CD4-positive, alpha-beta T cell (primary cell): ENCODE results near the gene SCN7A. TPM values are rescaled to one million over a fixed set of nuclear protein-coding genes. Genes with fewer than 3 reads are reported as not detected.

Experiments
- ATAC-seq: fragments of 200-7000 bp; cut with Tn5 transposase; one replicate; pipeline ENCODE4 v1.10.0; 2022; ENCODE audit warnings: mild to moderate bottlenecking; ENCODE audit not compliant: poor library complexity
- CTCF ChIA-PET: fragments of 350-600 bp; sonication (Branson Sonifier 250); formaldehyde crosslinking; loops from one replicate; lab custom pipeline; 2021; ENCODE audit warnings: antibody characterized with exemption, inconsistent platforms; lab: Charles Lee
- POLR2A ChIA-PET: fragments of 350-600 bp; sonication (Branson Sonifier 250); formaldehyde crosslinking; loops from one replicate; lab custom pipeline; 2021; ENCODE audit warnings: antibody characterized with exemption, inconsistent platforms; lab: Charles Lee
- DNase-seq, 14 experiments: peaks; one replicate each; pipeline ENCODE4 v3.0.0-alpha.2; 2013 to 2020; ENCODE audit warnings: mixed read lengths in 2 of 14
- H3K27ac ChIP-seq, 2 donors: one replicate each; pipeline versions ENCODE4 v1.5.1 to v1.7.0; 2013; ENCODE audit warnings: low read length in 2 of 2, low read depth in 1 of 2, mild to moderate bottlenecking in 1 of 2
- H3K27me3 ChIP-seq, 2 experiments: 1 replicate in 1 of 2; 2 replicates in 1 of 2; pipeline versions ENCODE4 v1.6.1 to v1.7.0; 2013; ENCODE audit warnings: low read length in 2 of 2, control low read depth in 1 of 2, mild to moderate bottlenecking in 1 of 2, moderate library complexity in 1 of 2; ENCODE audit not compliant: insufficient read depth in 2 of 2, control insufficient read depth in 1 of 2
- H3K36me3 ChIP-seq: one replicate; pipeline ENCODE4 v1.6.1; 2013; ENCODE audit warnings: low read length, control low read depth; ENCODE audit not compliant: insufficient read depth
- H3K4me1 ChIP-seq: one replicate; pipeline ENCODE4 v1.6.1; 2013; ENCODE audit warnings: low read length, control low read depth; ENCODE audit not compliant: insufficient read depth
- H3K4me3 ChIP-seq: one replicate; pipeline ENCODE4 v1.5.1; 2013; ENCODE audit warnings: mild to moderate bottlenecking, low read length, moderate library complexity
- H3K9me3 ChIP-seq, 2 experiments: 1 replicate in 1 of 2; 2 replicates in 1 of 2; pipeline versions ENCODE4 v1.6.1 to v1.7.0; 2013; ENCODE audit warnings: low read length in 2 of 2, mild to moderate bottlenecking in 2 of 2, control low read depth in 1 of 2, moderate library complexity in 1 of 2; ENCODE audit not compliant: control insufficient read depth in 1 of 2, insufficient read depth in 1 of 2
- H3K27ac Mint-ChIP-seq: one replicate; pipeline ENCODE4 v1.8.0; 2020; ENCODE audit warnings: mixed read lengths
- H3K27me3 Mint-ChIP-seq: one replicate; pipeline ENCODE4 v1.8.0; 2021; ENCODE audit warnings: mixed read lengths
- H3K36me3 Mint-ChIP-seq: one replicate; pipeline ENCODE4 v1.8.0; 2021; ENCODE audit warnings: low read depth, mixed read lengths
- H3K4me1 Mint-ChIP-seq: one replicate; pipeline ENCODE4 v1.8.0; 2021; ENCODE audit warnings: low read depth, mixed read lengths
- H3K4me3 Mint-ChIP-seq: one replicate; pipeline ENCODE4 v1.8.0; 2020; ENCODE audit warnings: mild to moderate bottlenecking, mixed read lengths
- H3K9me3 Mint-ChIP-seq: one replicate; pipeline ENCODE4 v1.8.0; 2020; ENCODE audit warnings: mixed read lengths
- CTCF ChIP-seq: fragments of 200-600 bp; IDR thresholded peaks from one replicate; pipeline ENCODE4 v1.8.0; 2022; ENCODE audit warnings: antibody characterized with exemption, mild to moderate bottlenecking
- intact Hi-C, 2 experiments: fragments of 100-400 bp; cut with DNase I in 1 of 2; cut with micrococcal nuclease in 1 of 2; formaldehyde crosslinking; loops; one replicate each; pipeline versions ENCODE4 v1.15.1 to v1.9.0; 2023 to 2025; cut with DNase I, micrococcal nuclease
- total RNA-seq, 174 experiments: library from RNA in 2 of 174; stranded (reverse) in 2 of 174; gene quantifications; one replicate each; pipeline ENCODE4 v1.2.3 and lab custom pipeline; 2021 to 2026

SCN7A gene
- total RNA-seq, 2 experiments from 2014 or later, result not detected

- DNase-seq (no peak), ATAC-seq (no peak)
- H3K36me3 ChIP-seq, result no peaks in the 10 kb centered on the region
- H3K9me3 ChIP-seq, result no peaks in the 10 kb centered on the region
- no peak overlapping the region for H3K27ac ChIP-seq
- H3K36me3 Mint-ChIP-seq, result no peaks in the 10 kb centered on the region
- ChIA-PET POLR2A (interaction anchor here (0.6 kb wide), 1 partner anchor 403 kb away, joined by 5 read pairs; no protein-coding TSS in a partner anchor), CTCF (no interaction called here)
- no peaks in the 10 kb centered on the region for H3K27me3 Mint-ChIP-seq
- no peak overlapping the region for H3K4me3 Mint-ChIP-seq
- H3K4me1 Mint-ChIP-seq, result no peaks in the 10 kb centered on the region
- no peaks in the 10 kb centered on the region for H3K9me3 Mint-ChIP-seq
- no peaks in the 10 kb centered on the region for H3K4me1 ChIP-seq
- H3K27me3 ChIP-seq, result no peaks in the 10 kb centered on the region
- intact Hi-C loops, result no loop called here
- no peak overlapping the region for H3K4me3 ChIP-seq
- H3K27ac Mint-ChIP-seq, result no peak overlapping the region
- TF ChIP-seq CTCF, result no peak
Measured at GRCh38 chr2:166521155-166521554, 27.1 kb upstream of the SCN7A start.

GRCh38 chr2:166520604-166521003 is 26.6 kb upstream of the SCN7A start:
- no peak overlapping the region for H3K4me3 Mint-ChIP-seq
- intact Hi-C loops, result no loop called here
- H3K4me1 Mint-ChIP-seq, result no peaks in the 10 kb centered on the region
- TF ChIP-seq CTCF, result no peak
- Histone ChIP-seq H3K27me3 (no peaks in the 10 kb centered on the region), H3K4me1 (no peaks in the 10 kb centered on the region), H3K9me3 (no peaks in the 10 kb centered on the region), H3K36me3 (no peaks in the 10 kb centered on the region), H3K4me3 (no peak overlapping the region), H3K27ac (no peak overlapping the region)
- H3K36me3 Mint-ChIP-seq, result no peaks in the 10 kb centered on the region
- ChIA-PET CTCF (no interaction called here), POLR2A (interaction anchor here (0.6 kb wide), 1 partner anchor 402 kb away, joined by 5 read pairs; no protein-coding TSS in a partner anchor)
- H3K9me3 Mint-ChIP-seq, result no peaks in the 10 kb centered on the region
- H3K27me3 Mint-ChIP-seq, result no peaks in the 10 kb centered on the region
- DNase-seq (no peak), ATAC-seq (no peak)
- no peak overlapping the region for H3K27ac Mint-ChIP-seq

- Mint-ChIP-seq H3K27ac (no peak overlapping the region), H3K4me3 (no peak overlapping the region), H3K27me3 (no peaks in the 10 kb centered on the region), H3K36me3 (no peaks in the 10 kb centered on the region), H3K9me3 (no peaks in the 10 kb centered on the region), H3K4me1 (no peaks in the 10 kb centered on the region)
- Histone ChIP-seq H3K36me3 (no peaks in the 10 kb centered on the region), H3K4me3 (no peak overlapping the region), H3K27ac (no peak overlapping the region), H3K4me1 (no peaks in the 10 kb centered on the region), H3K27me3 (no peaks in the 10 kb centered on the region), H3K9me3 (no peaks in the 10 kb centered on the region)
- ChIA-PET POLR2A (no interaction called here), CTCF (no interaction called here)
- no peak for TF ChIP-seq CTCF
- intact Hi-C loops, result no loop called here
- no peak for ATAC-seq
- no peak for DNase-seq
Measured at GRCh38 chr2:166519391-166519962, 25.4 kb upstream of the SCN7A start.
